Neural cell (in vitro differentiated cells): ENCODE results near the gene ADAMTS6. TPM values are rescaled to one million over a fixed set of nuclear protein-coding genes. Genes with fewer than 3 reads are reported as not detected.
"Not testable (repeated sequence)": the region's sequence is repeated elsewhere in the genome, so short reads cannot be mapped to it uniquely, and the experiment has no call there.

Source experiments
- H2AFZ ChIP-seq: fragments of 200-600, 300-800 bp; sonication (generic), shearing (Covaris generic); 2 replicates; pipeline ENCODE4 v1.6.0; 2014; ENCODE audit warnings: low read depth, mild to moderate bottlenecking, antibody characterized with exemption, low read length, moderate library complexity
- H3F3A ChIP-seq: fragments of 200-600 bp; shearing (Covaris generic); 2 replicates; pipeline ENCODE4 v1.6.1; 2016; ENCODE audit warnings: mild to moderate bottlenecking, moderate library complexity, mixed read lengths, antibody characterized with exemption, low read length; ENCODE audit not compliant: insufficient read depth, poor library complexity, severe bottlenecking
- H3K27ac ChIP-seq: fragments of 200-600, 300-800 bp; sonication (generic), shearing (Covaris generic); 2 replicates; pipeline ENCODE4 v1.5.1; 2014; ENCODE audit warnings: mild to moderate bottlenecking, low read length, moderate library complexity
- H3K27me3 ChIP-seq: fragments of 300-800, 200-600 bp; sonication (generic), shearing (Covaris generic); 2 replicates; pipeline ENCODE4 v1.6.0; 2014; ENCODE audit warnings: mild to moderate bottlenecking, low read depth, low read length, moderate library complexity; ENCODE audit not compliant: insufficient read depth
- H3K36me3 ChIP-seq: fragments of 300-800, 200-600 bp; sonication (generic), shearing (Covaris generic); 2 replicates; pipeline ENCODE4 v1.5.1; 2014; ENCODE audit warnings: mild to moderate bottlenecking, antibody characterized with exemption, low read length, moderate library complexity; ENCODE audit not compliant: insufficient read depth
- H3K4me2 ChIP-seq: fragments of 300-800, 200-600 bp; sonication (generic), shearing (Covaris generic); 2 replicates; pipeline ENCODE4 v1.6.0; 2014; ENCODE audit warnings: mild to moderate bottlenecking, low read length
- H3K4me3 ChIP-seq: fragments of 300-800, 200-600 bp; sonication (generic), shearing (Covaris generic); 2 replicates; pipeline ENCODE4 v1.5.1; 2014; ENCODE audit warnings: mild to moderate bottlenecking, low read length, moderate library complexity
- H3K79me2 ChIP-seq: fragments of 200-600 bp; shearing (Covaris generic); replicated peaks from 2 replicates; pipeline ENCODE4 v1.6.0; 2014; ENCODE audit warnings: mild to moderate bottlenecking, low read length, moderate library complexity; ENCODE audit not compliant: insufficient read depth
- H3K9ac ChIP-seq: fragments of 300-800, 200-600 bp; sonication (generic), shearing (Covaris generic); 2 replicates; pipeline ENCODE4 v1.6.1; 2016; ENCODE audit warnings: mild to moderate bottlenecking, low read length, mixed read lengths
- H3K9me2 ChIP-seq: fragments of 200-600 bp; shearing (Covaris generic); 2 replicates; pipeline ENCODE4 v1.6.1; 2016; ENCODE audit warnings: mild to moderate bottlenecking, low read length, mixed read lengths; ENCODE audit not compliant: insufficient read depth
- H3K9me3 ChIP-seq: fragments of 200-600, 300-800 bp; sonication (generic), shearing (Covaris generic); 2 replicates; pipeline ENCODE4 v1.6.1; 2016; ENCODE audit warnings: mild to moderate bottlenecking, mixed run types, low read length, moderate library complexity, mixed read lengths
- H4K20me1 ChIP-seq: fragments of 200-600 bp; shearing (Covaris generic); 2 replicates; pipeline ENCODE4 v1.6.1; 2016; ENCODE audit warnings: mild to moderate bottlenecking, mixed run types; ENCODE audit not compliant: insufficient read depth
- CTCF ChIP-seq: fragments of 450-650 bp; IDR thresholded peaks from 2 replicates; pipeline ENCODE4 v1.5.1; 2014; ENCODE audit warnings: antibody characterized with exemption, mild to moderate bottlenecking, moderate library complexity; ENCODE audit not compliant: poor library complexity, severe bottlenecking
- EP300 ChIP-seq: fragments of 450-650 bp; conservative IDR thresholded peaks from 2 replicates; pipeline ENCODE4 v1.6.1; 2014; ENCODE audit warnings: antibody characterized with exemption, mild to moderate bottlenecking, moderate library complexity; ENCODE audit not compliant: poor library complexity, severe bottlenecking
- EZH2 ChIP-seq: fragments of 200-600, 300-800 bp; shearing (Covaris generic), sonication (generic); IDR thresholded peaks from 2 replicates; pipeline ENCODE4 v1.6.1; 2014; ENCODE audit warnings: antibody characterized with exemption, low read length, borderline replicate concordance, mild to moderate bottlenecking; ENCODE audit not compliant: insufficient read depth, poor library complexity, severe bottlenecking
- MXI1 ChIP-seq: fragments of 450-650 bp; conservative IDR thresholded peaks from 2 replicates; pipeline ENCODE4 v1.6.1; 2014; ENCODE audit warnings: antibody characterized with exemption, mild to moderate bottlenecking; ENCODE audit not compliant: poor library complexity, severe bottlenecking
- POLR2AphosphoS5 ChIP-seq: IDR thresholded peaks from 2 replicates; pipeline ENCODE4 v1.6.1; 2012
- RAD21 ChIP-seq: fragments of 450-650 bp; conservative IDR thresholded peaks from 2 replicates; pipeline ENCODE4 v1.6.1; 2014; ENCODE audit warnings: antibody characterized with exemption, mild to moderate bottlenecking, moderate library complexity
- REST ChIP-seq: IDR thresholded peaks from 2 replicates; pipeline ENCODE4 v1.6.1; 2012; ENCODE audit warnings: borderline replicate concordance
- SMC3 ChIP-seq: fragments of 450-650 bp; conservative IDR thresholded peaks from 2 replicates; pipeline ENCODE4 v1.6.1; 2014; ENCODE audit warnings: antibody characterized with exemption, mild to moderate bottlenecking, moderate library complexity; ENCODE audit not compliant: poor library complexity
- TAF1 ChIP-seq: IDR thresholded peaks from 2 replicates; pipeline ENCODE4 v1.6.1; 2012; ENCODE audit warnings: low read depth
- polyA plus RNA-seq: library from polyadenylated mRNA; depleted of rRNA; stranded (reverse); fragments of >200 nt; gene quantifications from 2 replicates; pipeline ENCODE4 v1.2.3, GENCODE V29; 2014

The ADAMTS6 gene
- polyA plus RNA-seq, 1 donor from 2014 or later, result 0.58 TPM

- Histone ChIP-seq H3F3A (no peaks in the 10 kb centered on the region), H3K79me2 (no peaks in the 10 kb centered on the region), H2AFZ (no peak overlapping the region), H3K9ac (no peak overlapping the region), H3K27me3 (no peaks in the 10 kb centered on the region), H3K9me3 (no peaks in the 10 kb centered on the region), H3K4me2 (no peak overlapping the region), H3K27ac (no peak overlapping the region), H3K9me2 (no peaks in the 10 kb centered on the region), H4K20me1 (no peaks in the 10 kb centered on the region), H3K36me3 (no peaks in the 10 kb centered on the region), H3K4me3 (no peak overlapping the region)
- no peak for TF ChIP-seq SMC3
- TF ChIP-seq CTCF, result no peak
- no peak for TF ChIP-seq RAD21
- no peak for TF ChIP-seq REST
- TF ChIP-seq MXI1, result no peak
Measured at GRCh38 chr5:65185468-65185867, 296.3 kb downstream of the ADAMTS6 start.

- H4K20me1 ChIP-seq, result no peaks in the 10 kb centered on the region
- no peaks in the 10 kb centered on the region for H3F3A ChIP-seq
- no peaks in the 10 kb centered on the region for H3K9me2 ChIP-seq
- no peak overlapping the region for H3K9ac ChIP-seq
- H3K79me2 ChIP-seq, result no peaks in the 10 kb centered on the region
- no peak overlapping the region for H2AFZ ChIP-seq
- TF ChIP-seq MXI1 (no peak), SMC3 (no peak), RAD21 (no peak), TAF1 (no peak), REST (no peak), EP300 (no peak), POLR2AphosphoS5 (no peak), EZH2 (no peak), CTCF (no peak)
- H3K27me3 ChIP-seq, result no peaks in the 10 kb centered on the region
- no peak overlapping the region for H3K4me3 ChIP-seq
- H3K4me2 ChIP-seq, result no peak overlapping the region
- H3K36me3 ChIP-seq, result no peaks in the 10 kb centered on the region
- no peaks in the 10 kb centered on the region for H3K9me3 ChIP-seq
- no peak overlapping the region for H3K27ac ChIP-seq
Measured at GRCh38 chr5:65184780-65185179, 296.9 kb downstream of the ADAMTS6 start.

GRCh38 chr5:65174231-65174630 is 307.5 kb downstream of the ADAMTS6 start:
- H4K20me1 ChIP-seq, H3K36me3 ChIP-seq, H3K27ac ChIP-seq, H3K27me3 ChIP-seq, H2AFZ ChIP-seq, H3K4me3 ChIP-seq, H3K79me2 ChIP-seq, H3K9me3 ChIP-seq, H3K9me2 ChIP-seq, H3K9ac ChIP-seq, H3K4me2 ChIP-seq, H3F3A ChIP-seq: not testable (repeated sequence)
